Measurements from ENCODE around the gene ICOS.
"Not testable (repeated sequence)": the region's sequence is repeated elsewhere in the genome, so short reads cannot be mapped to it uniquely, and the experiment has no call there.

ICOS gene

GRCh38 chr2:203959672-203960071, 23.1 kb downstream of the ICOS start:
- TF ChIP-seq TSHZ2 (CRISPR knock-in tag; IDR thresholded peaks at IDR 0.05) (no peak), ZFP30 (CRISPR knock-in tag; IDR thresholded peaks at IDR 0.05) (no peak), ZC3H10 (CRISPR knock-in tag; IDR thresholded peaks at IDR 0.05) (no peak), CSRNP3 (CRISPR knock-in tag; IDR thresholded peaks at IDR 0.05) (no peak), ESRRG (CRISPR knock-in tag; IDR thresholded peaks at IDR 0.05) (no peak), ISL1 (CRISPR knock-in tag; IDR thresholded peaks at IDR 0.05) (no peak), SNAI2 (CRISPR knock-in tag; IDR thresholded peaks at IDR 0.05) (no peak)
- no peak for ATAC-seq

- peak; percentile 26; the same call in 1 of the 3 replicates for ATAC-seq
- TF ChIP-seq PATZ1 (CRISPR knock-in tag; IDR thresholded peaks at IDR 0.05; ENCODE audit: borderline replicate concordance) (no peak), BACH2 (CRISPR knock-in tag; IDR thresholded peaks at IDR 0.05; ENCODE audit: borderline replicate concordance) (no peak), PPARA (CRISPR knock-in tag; IDR thresholded peaks at IDR 0.05; ENCODE audit: borderline replicate concordance) (no peak), ZC3H10 (CRISPR knock-in tag; IDR thresholded peaks at IDR 0.05) (no peak), ISL1 (CRISPR knock-in tag; IDR thresholded peaks at IDR 0.05) (no peak), ZFP3 (CRISPR knock-in tag; IDR thresholded peaks at IDR 0.05) (no peak), RARB (CRISPR knock-in tag; IDR thresholded peaks at IDR 0.05) (no peak), TSHZ2 (CRISPR knock-in tag; IDR thresholded peaks at IDR 0.05) (no peak), ESRRG (CRISPR knock-in tag; IDR thresholded peaks at IDR 0.05) (no peak), CSDC2 (CRISPR knock-in tag; IDR thresholded peaks at IDR 0.05) (no peak), OSR1 (CRISPR knock-in tag; IDR thresholded peaks at IDR 0.05) (no peak)
Measured at GRCh38 chr2:203960811-203961210, 24.2 kb downstream of the ICOS start.

- not testable (repeated sequence) for ATAC-seq
Measured at GRCh38 chr2:203965190-203965589, 28.6 kb downstream of the ICOS start.

GRCh38 chr2:203971251-203971650, 34.7 kb downstream of the ICOS start:
- no peak for TF ChIP-seq PATZ1 (CRISPR knock-in tag; IDR thresholded peaks at IDR 0.05; ENCODE audit: borderline replicate concordance)
- no peak for TF ChIP-seq ISL1 (CRISPR knock-in tag; IDR thresholded peaks at IDR 0.05)
- TF ChIP-seq TSHZ2 (CRISPR knock-in tag; IDR thresholded peaks at IDR 0.05), result no peak
- TF ChIP-seq ZNF8 (CRISPR knock-in tag; IDR thresholded peaks at IDR 0.05), result no peak
- no peak for TF ChIP-seq RARB (CRISPR knock-in tag; IDR thresholded peaks at IDR 0.05)
- no peak for TF ChIP-seq ZFP30 (CRISPR knock-in tag; IDR thresholded peaks at IDR 0.05)
- TF ChIP-seq TCF4 (CRISPR knock-in tag; IDR thresholded peaks at IDR 0.05; ENCODE audit: borderline replicate concordance), result no peak
- TF ChIP-seq BACH2 (CRISPR knock-in tag; IDR thresholded peaks at IDR 0.05; ENCODE audit: borderline replicate concordance), result no peak
- TF ChIP-seq ZFP3 (CRISPR knock-in tag; IDR thresholded peaks at IDR 0.05), result no peak
- TF ChIP-seq OSR1 (CRISPR knock-in tag; IDR thresholded peaks at IDR 0.05), result no peak
- no peak for TF ChIP-seq PPARA (CRISPR knock-in tag; IDR thresholded peaks at IDR 0.05; ENCODE audit: borderline replicate concordance)

More at GRCh38 chr2:203971251-203971650, 34.7 kb downstream of the ICOS start:
- no peak for ATAC-seq

All from SK-N-SH treated with all-trans-retinoic acid at 6 μM for 48 hours (cell line).